HG03565 (cell line): ENCODE results near the gene COTL1.
"Not testable (repeated sequence)": the region's sequence is repeated elsewhere in the genome, so short reads cannot be mapped to it uniquely, and the experiment has no call there.

ENCODE experiments used
- ATAC-seq: cut with Tn5 transposase; IDR thresholded peaks from one replicate; pipeline ENCODE4 v1.9.1; 2021; ENCODE audit warnings: mild to moderate bottlenecking, moderate library complexity; ENCODE audit not compliant: unreplicated experiment

COTL1 gene

GRCh38 chr16:84643674-84644073 lies 25.8 kb upstream of the COTL1 start:
- ATAC-seq: no peak

GRCh38 chr16:84643180-84643583 lies 25.3 kb upstream of the COTL1 start:
- ATAC-seq: no peak

- no peak for ATAC-seq
Measured at GRCh38 chr16:84641643-84642358, 23.9 kb upstream of the COTL1 start.

- ATAC-seq: no peak
Measured at GRCh38 chr16:84640145-84640544, 22.3 kb upstream of the COTL1 start.

GRCh38 chr16:84638231-84638806 lies 20.4 kb upstream of the COTL1 start:
- ATAC-seq: no peak

GRCh38 chr16:84637709-84638108 lies 19.8 kb upstream of the COTL1 start:
- ATAC-seq: no peak

GRCh38 chr16:84635702-84636101 lies 17.8 kb upstream of the COTL1 start:
- no peak for ATAC-seq

GRCh38 chr16:84633622-84634021 lies 15.7 kb upstream of the COTL1 start:
- ATAC-seq: no peak

GRCh38 chr16:84632862-84633261 lies 15.0 kb upstream of the COTL1 start:
- ATAC-seq: not testable (repeated sequence)

- ATAC-seq: no peak
Measured at GRCh38 chr16:84631886-84632285, 14.0 kb upstream of the COTL1 start.

GRCh38 chr16:84631153-84631466 lies 13.2 kb upstream of the COTL1 start:
- ATAC-seq: no peak

GRCh38 chr16:84630446-84631152 lies 12.7 kb upstream of the COTL1 start:
- no peak for ATAC-seq

- ATAC-seq: no peak
Measured at GRCh38 chr16:84630009-84630408, 12.1 kb upstream of the COTL1 start.

- no peak for ATAC-seq
Measured at GRCh38 chr16:84629580-84629979, 11.7 kb upstream of the COTL1 start.

GRCh38 chr16:84628226-84628731 lies 10.4 kb upstream of the COTL1 start:
- ATAC-seq: no peak

GRCh38 chr16:84625556-84625955 lies 7.7 kb upstream of the COTL1 start:
- no peak for ATAC-seq

GRCh38 chr16:84620913-84621312 lies 3.0 kb upstream of the COTL1 start:
- not testable (repeated sequence) for ATAC-seq

GRCh38 chr16:84618581-84619460 lies 943 bp upstream of the COTL1 start:
- no peak for ATAC-seq

GRCh38 chr16:84617041-84617790 lies 662 bp downstream of the COTL1 start:
- peak; percentile 20 for ATAC-seq

GRCh38 chr16:84616515-84616914 lies 1.4 kb downstream of the COTL1 start:
- ATAC-seq: no peak
